NCI-H526 treated with DMSO at 0.1 percent for 48 hours (cell line): Measurements from ENCODE around the gene HBZ.
"Not testable (repeated sequence)": the region's sequence is repeated elsewhere in the genome, so short reads cannot be mapped to it uniquely, and the experiment has no call there.

ENCODE experiments used
- DNase-seq: peaks from one replicate; lab custom pipeline; 2025; lab: John Stamatoyannopoulos, UW

The HBZ gene

GRCh38 chr16:180101-180675 lies 27.7 kb downstream of the HBZ start, which contains the start of gene HBQ1:
HBQ1 (plus strand) TSS chr16:180459; CDS start chr16:180487, 28 bp downstream.
- DNase-seq = no peak

GRCh38 chr16:180681-181564 lies 28.5 kb downstream of the HBZ start:
- DNase-seq = peak; percentile 20

- DNase-seq = no peak
Observed at GRCh38 chr16:181565-182021, 29.1 kb downstream of the HBZ start.

GRCh38 chr16:183005-183404 lies 30.6 kb downstream of the HBZ start:
- DNase-seq = no peak

GRCh38 chr16:185213-185612 lies 32.8 kb downstream of the HBZ start:
- no peak for DNase-seq

GRCh38 chr16:185691-186090 lies 33.2 kb downstream of the HBZ start:
- DNase-seq = no peak

- DNase-seq = no peak
Observed at GRCh38 chr16:187330-187729, 34.9 kb downstream of the HBZ start.

- DNase-seq = no peak
Observed at GRCh38 chr16:188674-189073, 36.2 kb downstream of the HBZ start.

GRCh38 chr16:189604-190186 lies 37.3 kb downstream of the HBZ start:
- DNase-seq = no peak

GRCh38 chr16:191831-192230 lies 39.4 kb downstream of the HBZ start:
- DNase-seq = no peak

- no peak for DNase-seq
Observed at GRCh38 chr16:192686-193085, 40.2 kb downstream of the HBZ start.

- no peak for DNase-seq
Observed at GRCh38 chr16:193441-193840, 41.0 kb downstream of the HBZ start.

- DNase-seq = no peak
Observed at GRCh38 chr16:194516-194915, 42.1 kb downstream of the HBZ start.

- DNase-seq = no peak
Observed at GRCh38 chr16:200388-200787, 47.9 kb downstream of the HBZ start.

- no peak for DNase-seq
Observed at GRCh38 chr16:203246-203645, 50.8 kb downstream of the HBZ start.

- not testable (repeated sequence) for DNase-seq
Observed at GRCh38 chr16:204046-204445, 51.6 kb downstream of the HBZ start.
